ENCODE data around the gene DNAH7. TPM values are rescaled to one million over a fixed set of nuclear protein-coding genes. Genes with fewer than 3 reads are reported as not detected.

Gene DNAH7
- total RNA-seq, 1 donor from 2014 or later: 9.2 TPM

- no peaks in the 10 kb centered on the region for H3K9me3 ChIP-seq
- intact Hi-C loops (cut with DNase I): no loop called here
- H3K27me3 ChIP-seq (ENCODE audit: low read depth): no peaks in the 10 kb centered on the region
- no peak overlapping the region for H3K27ac ChIP-seq
- no peaks in the 10 kb centered on the region for H3K4me1 ChIP-seq
- H3K36me3 ChIP-seq: peaks cover 18% of the 10 kb centered on the region
- H3K4me3 ChIP-seq: no peak overlapping the region
- DNase-seq (no peak), ATAC-seq (no peak)
- TF ChIP-seq, protein P1, sequence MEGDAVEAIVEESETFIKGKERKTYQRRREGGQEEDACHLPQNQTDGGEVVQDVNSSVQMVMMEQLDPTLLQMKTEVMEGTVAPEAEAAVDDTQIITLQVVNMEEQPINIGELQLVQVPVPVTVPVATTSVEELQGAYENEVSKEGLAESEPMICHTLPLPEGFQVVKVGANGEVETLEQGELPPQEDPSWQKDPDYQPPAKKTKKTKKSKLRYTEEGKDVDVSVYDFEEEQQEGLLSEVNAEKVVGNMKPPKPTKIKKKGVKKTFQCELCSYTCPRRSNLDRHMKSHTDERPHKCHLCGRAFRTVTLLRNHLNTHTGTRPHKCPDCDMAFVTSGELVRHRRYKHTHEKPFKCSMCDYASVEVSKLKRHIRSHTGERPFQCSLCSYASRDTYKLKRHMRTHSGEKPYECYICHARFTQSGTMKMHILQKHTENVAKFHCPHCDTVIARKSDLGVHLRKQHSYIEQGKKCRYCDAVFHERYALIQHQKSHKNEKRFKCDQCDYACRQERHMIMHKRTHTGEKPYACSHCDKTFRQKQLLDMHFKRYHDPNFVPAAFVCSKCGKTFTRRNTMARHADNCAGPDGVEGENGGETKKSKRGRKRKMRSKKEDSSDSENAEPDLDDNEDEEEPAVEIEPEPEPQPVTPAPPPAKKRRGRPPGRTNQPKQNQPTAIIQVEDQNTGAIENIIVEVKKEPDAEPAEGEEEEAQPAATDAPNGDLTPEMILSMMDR (IDR thresholded peaks at IDR 0.05): no peak
Observed at GRCh38 chr2:195734395-195734794, 334.2 kb downstream of the DNAH7 start.

- no peaks in the 10 kb centered on the region for H3K9me3 ChIP-seq
- intact Hi-C loops (cut with DNase I): no loop called here
- no peaks in the 10 kb centered on the region for H3K4me1 ChIP-seq
- no peak overlapping the region for H3K4me3 ChIP-seq
- DNase-seq: no peak
- H3K27me3 ChIP-seq (ENCODE audit: low read depth): no peaks in the 10 kb centered on the region
- TF ChIP-seq, protein P1 (IDR thresholded peaks at IDR 0.05): no peak
- no peak for ATAC-seq
- peaks cover 20% of the 10 kb centered on the region for H3K36me3 ChIP-seq
- no peak overlapping the region for H3K27ac ChIP-seq
Observed at GRCh38 chr2:195733831-195734230, 334.8 kb downstream of the DNAH7 start.

DNA sequence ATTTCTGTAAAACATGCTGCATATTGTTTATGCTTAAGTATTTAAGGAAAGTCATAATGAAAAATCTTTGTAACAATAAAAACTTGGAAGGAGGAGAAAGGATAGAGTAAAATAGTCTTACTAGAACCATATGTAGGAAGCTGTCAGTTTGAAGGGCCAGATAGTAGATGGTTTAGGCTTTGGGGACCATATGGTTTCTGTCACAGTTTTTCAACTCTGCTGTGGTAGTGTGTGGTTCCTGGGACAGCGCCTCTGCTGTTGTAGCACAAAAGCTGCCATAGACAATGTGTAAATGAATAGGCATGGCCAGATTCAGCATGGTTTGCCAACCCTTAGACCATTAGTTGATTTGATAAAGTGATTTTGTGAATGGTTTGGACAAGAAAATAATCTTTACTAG lies 336.1 kb downstream of the DNAH7 start:
- DNase-seq (no peak), ATAC-seq (no peak)
- Histone ChIP-seq H3K27ac (no peak overlapping the region), H3K4me3 (no peak overlapping the region), H3K9me3 (no peaks in the 10 kb centered on the region), H3K36me3 (peaks cover 20% of the 10 kb centered on the region), H3K4me1 (no peaks in the 10 kb centered on the region), H3K27me3 (ENCODE audit: low read depth) (no peaks in the 10 kb centered on the region)
- intact Hi-C loops (cut with DNase I): no loop called here
- TF ChIP-seq, protein P1 (IDR thresholded peaks at IDR 0.05): no peak

- intact Hi-C loops (cut with DNase I): no loop called here
- TF ChIP-seq, protein P1 (IDR thresholded peaks at IDR 0.05): no peak
- ATAC-seq: no peak
- no peaks in the 10 kb centered on the region for H3K27me3 ChIP-seq (ENCODE audit: low read depth)
- DNase-seq: no peak
- H3K27ac ChIP-seq: no peak overlapping the region
- H3K9me3 ChIP-seq: no peaks in the 10 kb centered on the region
- H3K4me1 ChIP-seq: no peaks in the 10 kb centered on the region
- peaks cover 23% of the 10 kb centered on the region for H3K36me3 ChIP-seq
- H3K4me3 ChIP-seq: no peak overlapping the region
Observed at GRCh38 chr2:195730912-195731311, 337.7 kb downstream of the DNAH7 start.

GRCh38 chr2:195727106-195727505 lies 341.5 kb downstream of the DNAH7 start:
- H3K4me3 ChIP-seq: no peak overlapping the region
- no peak overlapping the region for H3K27ac ChIP-seq
- H3K4me1 ChIP-seq: no peaks in the 10 kb centered on the region
- H3K27me3 ChIP-seq (ENCODE audit: low read depth): no peaks in the 10 kb centered on the region
- peaks cover 34% of the 10 kb centered on the region for H3K36me3 ChIP-seq
- DNase-seq (no peak), ATAC-seq (no peak)
- intact Hi-C loops (cut with DNase I): no loop called here
- no peaks in the 10 kb centered on the region for H3K9me3 ChIP-seq
- TF ChIP-seq, protein P1 (IDR thresholded peaks at IDR 0.05): no peak

DNA sequence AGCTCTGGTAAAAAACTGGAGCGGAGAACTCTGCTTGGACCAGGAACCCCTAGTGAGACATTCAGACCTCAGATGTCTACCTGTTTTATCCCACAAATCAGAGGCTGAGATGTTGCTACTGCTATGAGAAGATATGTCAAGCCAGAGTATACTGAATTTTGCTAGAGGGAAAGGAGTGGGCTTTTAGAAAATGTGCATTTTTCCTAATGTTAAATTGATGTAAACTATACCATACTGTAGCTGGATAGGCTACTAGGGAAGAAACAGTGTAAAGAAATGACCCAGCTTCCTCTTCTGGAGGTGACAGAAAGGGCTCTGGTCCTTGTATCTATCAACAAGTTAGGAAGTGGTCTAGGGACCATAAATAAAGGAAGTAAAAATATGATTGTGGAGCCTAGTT lies 346.6 kb downstream of the DNAH7 start:
- Histone ChIP-seq H3K36me3 (peaks cover 39% of the 10 kb centered on the region), H3K27me3 (ENCODE audit: low read depth) (no peaks in the 10 kb centered on the region), H3K4me1 (no peaks in the 10 kb centered on the region), H3K4me3 (no peak overlapping the region), H3K9me3 (no peaks in the 10 kb centered on the region), H3K27ac (no peak overlapping the region)
- intact Hi-C loops (cut with DNase I): no loop called here
- TF ChIP-seq, protein P1 (IDR thresholded peaks at IDR 0.05): no peak
- DNase-seq (no peak), ATAC-seq (no peak)
